GM04503 (cell line): Measurements from ENCODE around the gene CILP2.

Experiments
- DNase-seq: peaks from one replicate; pipeline ENCODE4 v3.0.0-alpha.2; 2012; ENCODE audit warnings: low read depth

CILP2 gene, protein sequence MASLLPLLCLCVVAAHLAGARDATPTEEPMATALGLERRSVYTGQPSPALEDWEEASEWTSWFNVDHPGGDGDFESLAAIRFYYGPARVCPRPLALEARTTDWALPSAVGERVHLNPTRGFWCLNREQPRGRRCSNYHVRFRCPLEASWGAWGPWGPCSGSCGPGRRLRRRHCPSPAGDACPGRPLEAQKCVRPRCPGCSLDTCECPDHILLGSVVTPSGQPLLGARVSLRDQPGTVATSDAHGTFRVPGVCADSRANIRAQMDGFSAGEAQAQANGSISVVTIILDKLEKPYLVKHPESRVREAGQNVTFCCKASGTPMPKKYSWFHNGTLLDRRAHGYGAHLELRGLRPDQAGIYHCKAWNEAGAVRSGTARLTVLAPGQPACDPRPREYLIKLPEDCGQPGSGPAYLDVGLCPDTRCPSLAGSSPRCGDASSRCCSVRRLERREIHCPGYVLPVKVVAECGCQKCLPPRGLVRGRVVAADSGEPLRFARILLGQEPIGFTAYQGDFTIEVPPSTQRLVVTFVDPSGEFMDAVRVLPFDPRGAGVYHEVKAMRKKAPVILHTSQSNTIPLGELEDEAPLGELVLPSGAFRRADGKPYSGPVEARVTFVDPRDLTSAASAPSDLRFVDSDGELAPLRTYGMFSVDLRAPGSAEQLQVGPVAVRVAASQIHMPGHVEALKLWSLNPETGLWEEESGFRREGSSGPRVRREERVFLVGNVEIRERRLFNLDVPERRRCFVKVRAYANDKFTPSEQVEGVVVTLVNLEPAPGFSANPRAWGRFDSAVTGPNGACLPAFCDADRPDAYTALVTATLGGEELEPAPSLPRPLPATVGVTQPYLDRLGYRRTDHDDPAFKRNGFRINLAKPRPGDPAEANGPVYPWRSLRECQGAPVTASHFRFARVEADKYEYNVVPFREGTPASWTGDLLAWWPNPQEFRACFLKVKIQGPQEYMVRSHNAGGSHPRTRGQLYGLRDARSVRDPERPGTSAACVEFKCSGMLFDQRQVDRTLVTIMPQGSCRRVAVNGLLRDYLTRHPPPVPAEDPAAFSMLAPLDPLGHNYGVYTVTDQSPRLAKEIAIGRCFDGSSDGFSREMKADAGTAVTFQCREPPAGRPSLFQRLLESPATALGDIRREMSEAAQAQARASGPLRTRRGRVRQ

DNA sequence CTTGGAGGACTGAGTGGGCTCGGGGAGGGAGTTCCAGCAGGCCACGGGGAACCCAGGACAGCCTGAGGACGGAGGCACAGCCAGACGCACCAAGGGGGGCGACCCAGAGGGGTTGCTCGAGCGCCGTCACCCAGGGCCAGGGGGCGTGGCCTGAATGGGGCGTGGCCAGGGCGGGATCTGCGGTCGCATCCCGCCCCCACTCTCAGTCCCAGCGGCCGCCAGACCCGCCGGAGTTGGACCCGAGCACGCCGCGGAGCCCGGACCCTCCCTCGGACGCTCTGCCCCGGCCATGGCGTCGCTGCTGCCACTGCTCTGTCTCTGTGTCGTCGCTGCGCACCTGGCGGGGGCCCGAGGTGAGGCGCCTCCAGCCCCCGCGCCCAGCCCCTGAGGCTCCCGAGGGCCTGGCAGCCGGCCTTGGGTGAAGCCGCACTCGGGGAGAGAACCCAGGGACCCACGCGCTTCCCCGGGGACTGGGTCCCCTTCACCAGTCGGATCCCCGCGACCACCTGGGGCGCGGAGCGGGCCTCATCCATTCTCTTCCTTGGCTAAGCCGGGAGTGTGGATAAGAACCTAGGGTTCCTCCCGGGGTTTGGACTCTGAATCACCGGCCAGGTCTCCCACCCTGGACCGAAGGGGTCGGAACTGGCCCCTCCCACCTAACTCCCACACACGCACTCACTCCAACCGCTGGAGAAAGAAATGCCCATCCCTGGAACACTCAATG lies at the start of gene CILP2:
Gene CILP2 (plus strand): TSS at position 205 of the 724 bp plus-strand sequence. CDS start 85 bp downstream, at position 290.
- no peak for DNase-seq

DNA sequence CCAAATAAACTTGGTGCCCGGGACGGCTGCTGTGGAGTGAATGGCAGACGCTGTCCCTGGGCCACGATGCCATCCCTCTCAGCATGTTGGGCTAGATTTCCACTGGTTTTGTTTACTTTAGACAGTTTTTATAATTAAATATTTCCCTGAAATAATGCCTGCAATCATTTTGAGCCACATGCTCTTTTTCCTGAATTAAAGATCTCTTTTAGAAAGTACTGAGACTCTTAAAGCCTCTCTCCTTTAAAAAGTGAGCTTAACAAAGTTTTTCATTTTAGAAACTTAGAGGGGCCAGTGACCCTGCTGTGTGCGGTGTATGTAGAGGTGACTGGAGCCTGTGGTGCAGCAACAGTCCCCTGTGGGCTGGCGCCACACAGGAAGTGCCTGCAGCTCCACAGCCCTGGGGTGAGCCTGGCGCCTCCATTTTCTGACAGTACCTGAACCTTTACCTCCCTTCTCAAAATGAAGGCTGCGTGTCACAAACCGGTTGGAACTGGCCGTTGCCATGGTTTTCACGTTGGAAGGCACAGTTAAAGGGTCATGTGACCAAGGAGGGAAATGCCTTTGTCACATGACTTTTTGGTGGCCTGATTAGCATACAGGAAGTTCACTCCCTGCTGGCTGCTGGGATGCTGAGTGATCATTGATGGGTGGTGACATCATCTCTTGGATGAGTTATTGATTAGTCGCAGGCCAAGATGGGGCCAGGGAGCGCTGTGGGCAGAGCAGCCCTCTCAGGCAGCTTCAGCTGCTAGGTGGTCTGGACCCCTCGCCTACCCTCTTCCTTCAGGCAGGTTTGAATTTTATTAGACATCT lies 49.0 kb upstream of the CILP2 start:
- DNase-seq: peak; percentile 90

DNA sequence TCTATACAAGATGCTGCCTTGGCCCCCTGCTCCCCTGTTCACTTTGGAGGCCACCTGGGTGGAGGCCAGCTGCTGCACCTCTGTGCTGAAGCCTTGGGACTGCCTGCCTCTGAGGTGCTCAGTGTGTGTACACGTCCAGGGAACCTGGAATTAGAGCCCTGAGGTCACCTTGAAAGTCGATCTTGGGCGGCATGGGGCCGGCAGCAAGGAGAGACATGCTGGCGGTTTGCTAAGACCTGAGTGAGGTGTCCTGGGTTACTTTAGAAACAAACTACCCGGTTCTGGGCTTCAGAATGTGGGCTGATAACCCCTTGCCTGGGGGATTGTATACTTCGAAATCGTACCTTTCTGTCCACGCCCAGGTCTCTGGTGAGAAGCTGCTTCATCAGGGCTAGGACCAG lies 48.3 kb upstream of the CILP2 start:
- no peak for DNase-seq

DNA sequence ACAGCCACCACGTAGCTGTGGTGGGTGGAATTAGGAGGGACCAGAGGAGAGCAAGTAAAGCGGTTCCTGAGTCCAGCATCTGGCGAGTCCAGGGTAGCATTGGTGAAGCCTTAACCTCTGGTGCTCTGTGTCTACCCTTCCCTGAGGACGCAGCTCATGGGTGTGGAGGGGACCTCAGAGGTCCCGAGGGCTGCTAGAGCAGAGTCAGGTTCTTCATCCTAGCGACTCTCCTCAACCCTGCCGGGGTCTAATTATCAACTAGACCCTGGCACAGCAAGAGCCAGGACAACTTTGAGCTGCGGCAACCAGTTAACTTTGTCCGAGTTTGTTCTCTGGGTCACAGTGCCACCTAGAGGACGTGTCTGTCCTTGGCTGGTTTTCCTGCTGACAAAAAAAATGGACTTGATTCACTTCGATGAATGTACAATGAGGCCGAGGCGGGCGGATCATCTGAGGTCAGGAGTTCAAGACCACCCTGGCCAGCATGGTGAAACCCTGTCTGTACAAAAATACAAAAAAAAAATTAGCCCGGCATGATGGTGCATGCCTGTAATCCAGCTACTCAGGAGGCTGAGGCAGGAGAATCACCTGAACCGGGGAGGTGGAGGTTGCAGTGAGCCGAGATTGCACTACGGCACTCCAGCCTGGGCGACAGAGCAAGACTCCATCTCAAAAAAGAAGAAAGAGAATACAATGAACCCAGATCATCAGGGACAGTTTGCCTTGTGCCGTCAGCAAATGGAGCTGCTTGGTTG lies 47.7 kb upstream of the CILP2 start:
- no peak for DNase-seq

DNA sequence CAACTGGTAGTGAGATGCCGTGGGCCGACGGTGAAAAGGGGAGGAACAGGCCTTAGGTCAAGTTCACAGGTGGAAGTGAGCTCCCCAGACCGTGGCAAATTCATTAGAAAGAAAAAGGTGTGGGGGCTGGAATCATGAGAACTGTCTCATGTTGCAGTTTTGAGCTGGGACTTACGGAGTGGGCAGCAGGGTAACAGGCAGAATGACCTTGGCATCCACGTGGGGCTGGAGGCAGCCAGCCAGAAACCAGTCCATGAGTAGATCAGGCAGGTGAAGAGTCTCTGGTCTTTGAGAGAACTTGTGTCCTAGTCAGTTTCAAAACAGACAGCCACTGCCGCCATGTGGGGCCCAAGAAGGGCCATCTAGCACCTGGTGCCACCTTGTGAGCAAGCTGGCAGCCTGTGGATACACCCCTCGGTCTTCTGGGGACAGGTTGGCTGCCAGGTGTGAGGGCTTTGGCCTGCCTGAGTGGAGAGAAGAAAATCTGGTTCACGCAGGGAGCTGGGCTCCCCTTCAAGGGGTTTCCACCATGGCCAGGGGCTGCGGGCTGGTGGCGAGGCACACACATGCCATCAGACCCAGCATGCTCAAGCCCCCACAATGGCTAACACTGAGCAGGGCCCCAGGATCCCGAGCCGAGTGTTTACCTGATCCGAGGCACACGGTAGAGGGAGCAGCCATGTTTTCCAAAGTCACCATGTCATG lies 46.6 kb upstream of the CILP2 start:
- DNase-seq: no peak

DNA sequence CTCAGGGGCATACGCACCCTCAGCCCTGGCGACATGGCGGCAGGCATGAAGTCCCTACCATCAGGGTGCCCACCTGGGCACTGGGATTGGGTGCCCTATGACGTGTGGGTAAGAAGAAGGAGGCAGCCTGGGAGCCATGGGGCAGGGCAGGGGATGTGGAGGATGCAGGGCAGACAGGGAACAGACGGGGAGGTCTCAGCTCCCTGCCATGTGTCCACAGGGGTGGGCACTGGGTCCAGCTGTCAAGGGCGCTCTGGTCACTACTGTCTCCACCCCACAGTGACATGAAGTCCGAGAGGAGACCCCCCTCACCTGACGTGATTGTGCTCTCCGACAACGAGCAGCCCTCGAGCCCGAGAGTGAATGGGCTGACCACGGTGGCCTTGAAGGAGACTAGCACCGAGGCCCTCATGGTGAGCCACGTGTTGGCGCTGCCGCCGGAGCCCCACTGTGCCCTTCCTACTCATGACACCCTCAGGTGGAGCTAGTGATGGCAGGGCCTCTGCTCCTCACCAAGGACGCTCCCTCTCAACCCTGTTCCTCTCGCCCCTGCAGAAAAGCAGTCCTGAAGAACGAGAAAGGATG lies 45.9 kb upstream of the CILP2 start:
- no peak for DNase-seq

DNA sequence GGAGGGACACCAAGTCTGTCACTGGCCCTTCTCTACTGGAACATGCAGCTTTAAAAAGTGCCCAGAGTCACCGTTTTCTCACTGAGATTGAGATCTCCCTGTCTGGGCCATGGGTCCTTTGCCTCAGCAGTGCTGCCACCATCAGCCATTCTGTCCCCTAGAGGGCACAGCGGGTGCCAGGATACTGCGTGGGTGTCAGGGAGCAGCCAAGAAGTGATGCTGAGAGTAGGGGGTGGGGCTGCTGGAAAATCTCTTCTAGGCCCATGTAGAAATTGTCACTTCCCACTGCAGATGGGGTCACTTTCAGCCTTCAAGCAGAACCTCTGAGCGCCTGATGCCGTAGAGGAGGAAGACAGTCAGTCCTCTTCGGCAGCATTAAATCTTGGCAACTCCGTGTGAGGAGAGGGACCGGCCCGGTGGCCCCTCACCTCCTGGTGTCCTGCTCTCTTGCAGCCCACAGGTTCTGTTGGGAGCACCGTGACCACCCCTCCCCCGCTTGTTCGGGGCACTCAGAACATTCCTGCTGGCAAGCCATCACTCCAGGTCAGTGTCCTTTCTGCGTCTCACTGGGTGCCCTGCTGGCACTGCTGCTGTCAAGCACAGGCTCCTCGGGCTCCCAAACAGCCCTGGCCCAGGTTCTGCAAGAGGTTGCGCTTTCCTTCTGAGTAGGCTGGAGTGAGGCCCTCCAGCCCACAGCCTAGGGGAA lies 44.1 kb upstream of the CILP2 start:
- no peak for DNase-seq

DNA sequence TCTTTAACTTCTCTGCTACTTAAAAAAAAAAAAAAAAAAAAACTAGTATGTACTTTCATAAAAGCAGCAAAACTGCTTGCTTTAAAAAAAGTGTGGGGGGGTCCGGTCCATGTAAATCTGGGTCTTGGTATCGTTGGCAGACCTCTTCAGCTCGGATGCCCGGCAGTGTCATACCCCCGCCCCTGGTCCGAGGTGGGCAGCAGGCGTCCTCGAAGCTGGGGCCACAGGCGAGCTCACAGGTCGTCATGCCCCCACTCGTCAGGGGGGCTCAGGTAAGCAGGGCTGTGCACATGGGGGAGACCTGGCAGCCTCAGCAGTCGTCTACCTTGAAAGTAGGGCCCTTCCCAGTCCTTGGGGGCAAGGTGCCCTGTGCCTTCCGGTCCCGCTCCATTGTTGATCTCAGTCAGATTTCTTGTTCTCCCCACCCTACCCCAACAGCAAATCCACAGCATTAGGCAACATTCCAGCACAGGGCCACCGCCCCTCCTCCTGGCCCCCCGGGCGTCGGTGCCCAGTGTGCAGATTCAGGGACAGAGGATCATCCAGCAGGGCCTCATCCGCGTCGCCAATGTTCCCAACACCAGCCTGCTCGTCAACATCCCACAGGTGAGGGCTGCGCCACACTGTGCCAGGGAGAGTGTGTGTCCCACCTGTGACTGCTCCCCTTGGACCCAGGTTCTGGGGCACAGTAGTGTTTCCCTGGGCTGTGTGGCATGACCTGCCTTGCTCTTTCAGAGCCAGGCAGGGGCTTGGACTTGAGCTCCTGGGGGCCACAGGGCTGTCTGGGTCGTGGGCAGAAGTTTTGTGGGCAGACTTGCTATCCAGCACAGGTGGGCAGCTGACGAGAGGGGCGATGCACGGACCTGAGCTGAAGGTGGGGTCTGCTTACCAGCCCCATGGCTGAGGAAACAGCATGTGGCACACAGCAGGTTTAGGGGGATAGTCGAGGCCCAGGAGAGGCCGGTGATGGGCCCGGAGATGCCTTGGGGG lies 42.2 kb upstream of the CILP2 start:
- DNase-seq: no peak

DNA sequence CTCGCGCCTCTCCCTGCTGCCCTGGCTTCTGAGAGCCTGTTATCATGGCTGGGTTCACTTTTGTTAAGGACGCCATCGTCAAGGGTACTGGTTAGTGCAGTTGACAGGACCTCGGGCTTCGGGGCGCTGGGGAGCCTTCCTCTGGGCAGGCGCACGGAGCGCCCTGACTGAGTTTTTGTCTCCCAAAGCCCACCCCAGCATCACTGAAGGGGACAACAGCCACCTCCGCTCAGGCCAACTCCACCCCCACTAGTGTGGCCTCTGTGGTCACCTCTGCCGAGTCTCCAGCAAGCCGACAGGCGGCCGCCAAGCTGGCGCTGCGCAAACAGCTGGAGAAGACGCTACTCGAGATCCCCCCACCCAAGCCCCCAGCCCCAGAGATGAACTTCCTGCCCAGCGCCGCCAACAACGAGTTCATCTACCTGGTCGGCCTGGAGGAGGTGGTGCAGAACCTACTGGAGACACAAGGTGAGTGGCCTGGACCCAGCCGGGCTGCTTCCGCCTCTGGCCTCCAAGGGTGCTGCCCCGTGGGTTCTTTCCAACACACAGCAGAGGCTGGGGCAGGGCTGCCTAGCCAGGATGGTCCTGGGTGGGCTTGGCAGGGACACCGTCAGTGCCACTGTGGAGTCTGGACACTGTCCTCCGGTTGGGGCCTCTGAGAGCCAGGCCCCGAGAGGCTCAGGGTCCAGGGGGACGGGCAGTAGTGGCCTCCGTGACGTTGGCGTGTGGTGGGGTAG lies 39.6 kb upstream of the CILP2 start:
- DNase-seq: no peak

DNA sequence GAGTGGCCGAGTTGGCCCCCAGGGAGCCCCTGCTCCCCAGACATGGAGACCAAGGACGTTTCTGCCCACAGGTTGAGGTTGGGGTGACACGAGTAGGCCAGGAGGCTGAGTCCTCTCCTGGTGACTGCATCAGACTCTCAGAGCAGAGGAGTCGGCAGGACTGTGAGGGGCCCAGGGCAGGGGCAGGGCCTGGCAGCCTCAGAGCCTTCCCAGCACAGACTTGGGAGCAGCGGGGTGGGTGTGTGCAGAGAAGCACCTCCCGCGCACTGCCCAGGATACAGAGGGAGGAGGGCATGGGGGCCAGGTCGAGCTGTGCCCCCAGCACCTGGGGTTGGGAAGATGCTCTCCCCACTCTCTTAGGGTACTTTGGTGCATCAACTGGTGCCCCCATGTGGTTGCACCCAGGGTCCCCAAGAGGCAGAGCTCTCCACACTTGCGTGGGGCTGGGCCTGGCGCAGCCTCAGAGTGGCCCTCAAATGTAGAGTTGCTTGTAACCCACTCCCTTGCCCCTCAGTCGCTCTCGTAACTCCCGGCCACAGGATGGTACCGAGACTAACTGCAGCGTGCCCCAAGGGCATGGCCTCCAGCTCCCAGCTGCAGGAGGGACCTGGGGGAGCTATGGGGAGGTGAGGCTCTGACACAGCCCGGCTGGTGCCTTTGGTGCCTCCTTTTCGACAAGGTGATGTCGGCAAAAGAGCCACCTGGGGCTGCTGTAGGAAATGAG lies 38.6 kb upstream of the CILP2 start:
- no peak for DNase-seq

DNA sequence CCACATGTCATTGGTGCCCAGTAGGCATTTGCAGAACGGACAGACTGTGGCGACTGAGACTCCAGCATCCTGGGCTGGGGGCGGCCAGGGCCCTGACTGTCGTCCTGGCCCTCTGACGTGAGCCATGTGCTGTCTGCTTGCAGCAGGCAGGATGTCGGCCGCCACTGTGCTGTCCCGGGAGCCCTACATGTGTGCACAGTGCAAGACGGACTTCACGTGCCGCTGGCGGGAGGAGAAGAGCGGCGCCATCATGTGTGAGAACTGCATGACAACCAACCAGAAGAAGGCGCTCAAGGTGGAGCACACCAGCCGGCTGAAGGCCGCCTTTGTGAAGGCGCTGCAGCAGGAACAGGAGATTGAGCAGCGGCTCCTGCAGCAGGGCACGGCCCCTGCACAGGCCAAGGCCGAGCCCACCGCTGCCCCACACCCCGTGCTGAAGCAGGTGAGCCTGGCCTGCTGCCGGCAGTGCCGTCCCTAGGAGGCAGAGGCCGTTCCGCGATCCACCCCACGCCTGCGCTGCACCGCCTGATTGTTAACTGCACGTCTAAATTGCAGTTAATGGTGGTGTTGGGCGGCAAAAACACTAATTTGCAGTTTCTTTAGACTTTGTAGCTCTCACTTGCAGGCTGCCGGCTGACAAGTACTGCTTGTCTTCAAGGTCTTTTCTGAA lies 37.0 kb upstream of the CILP2 start:
- no peak for DNase-seq

DNA sequence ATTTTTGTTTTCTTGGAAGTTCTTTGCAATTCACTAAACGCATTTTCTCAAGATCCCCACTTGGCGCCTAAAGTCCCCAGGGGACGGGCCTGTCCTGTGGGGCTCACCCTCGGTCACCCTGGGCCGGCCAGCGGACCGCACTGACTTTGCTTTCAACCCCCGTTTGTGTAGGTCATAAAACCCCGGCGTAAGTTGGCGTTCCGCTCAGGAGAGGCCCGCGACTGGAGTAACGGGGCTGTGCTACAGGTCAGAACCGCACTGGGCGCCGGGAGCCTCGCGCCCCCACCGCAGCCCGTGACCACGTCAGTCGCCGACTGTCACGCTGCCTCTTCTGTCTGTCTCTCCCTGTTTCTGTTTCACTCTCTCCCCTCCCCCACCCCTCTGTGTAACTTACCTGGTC lies 36.3 kb upstream of the CILP2 start:
- no peak for DNase-seq

DNA sequence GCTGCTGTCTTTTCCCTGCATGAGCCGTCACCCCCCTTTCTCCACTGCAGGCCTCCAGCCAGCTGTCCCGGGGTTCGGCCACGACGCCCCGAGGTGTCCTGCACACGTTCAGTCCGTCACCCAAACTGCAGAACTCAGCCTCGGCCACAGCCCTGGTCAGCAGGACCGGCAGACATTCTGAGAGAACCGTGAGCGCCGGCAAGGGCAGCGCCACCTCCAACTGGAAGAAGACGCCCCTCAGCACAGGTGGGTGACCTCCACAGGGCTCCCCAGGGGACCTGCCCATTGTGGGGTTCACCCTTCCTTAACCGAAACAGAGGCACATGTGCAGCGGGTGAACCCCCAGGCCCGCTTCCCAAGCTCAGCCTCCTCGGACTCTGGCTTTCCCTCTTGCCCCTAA lies 35.8 kb upstream of the CILP2 start:
- DNase-seq: no peak

DNA sequence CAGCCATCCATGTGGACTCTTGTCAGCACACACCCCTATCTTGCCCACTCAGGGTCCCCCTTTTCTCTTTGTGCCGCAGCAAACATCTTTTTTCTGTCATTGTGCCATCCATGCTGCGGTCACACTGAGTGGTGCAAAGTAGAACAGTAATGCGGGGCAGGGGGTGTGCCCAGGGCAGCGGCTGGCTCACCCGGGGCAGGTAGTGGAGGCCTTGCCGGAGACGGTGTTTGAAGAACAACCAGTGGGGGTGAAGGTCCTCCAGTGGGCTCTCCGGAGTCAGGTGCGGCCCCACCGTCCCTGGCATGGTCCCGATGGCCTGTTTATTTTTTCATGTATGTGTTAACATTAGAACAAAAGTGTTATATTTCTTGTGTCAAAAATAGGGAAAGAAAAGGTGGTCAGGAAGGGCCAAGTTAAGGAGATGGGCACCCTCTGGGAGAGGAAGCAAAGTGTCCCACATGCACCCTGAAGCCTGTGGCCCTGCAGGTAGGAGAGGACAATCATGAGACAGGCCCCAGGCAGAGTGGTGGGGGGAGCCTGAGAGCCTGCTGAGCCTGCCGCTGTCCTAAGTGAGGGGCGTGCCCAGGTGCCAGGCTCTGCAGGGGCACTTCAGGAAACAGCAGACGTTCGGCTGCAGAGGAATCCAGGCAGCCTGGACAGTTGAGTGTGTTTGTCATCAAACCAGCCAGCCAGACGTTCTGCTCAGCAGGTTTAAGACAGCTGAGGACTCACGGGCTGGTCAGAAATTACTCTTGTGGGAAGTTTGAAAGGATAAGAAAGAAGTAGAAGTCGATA lies 35.1 kb upstream of the CILP2 start:
- DNase-seq: no peak
